Type B pancreatic cell (in vitro differentiated cells): ENCODE data around the gene IQCK. TPM values are rescaled to one million over a fixed set of nuclear protein-coding genes. Genes with fewer than 3 reads are reported as not detected.

Experiments used
- DNase-seq: peaks from one replicate; pipeline ENCODE4 v3.0.0; 2021; ENCODE audit warnings: mixed read lengths; ENCODE audit not compliant: unreplicated experiment; ENCODE audit errors: extremely low spot score
- H3K27ac Mint-ChIP-seq: 2 replicates; pipeline ENCODE4 v1.8.0; 2021; ENCODE audit warnings: mild to moderate bottlenecking, mixed read lengths
- H3K27me3 Mint-ChIP-seq: 2 replicates; pipeline ENCODE4 v1.8.0; 2021; ENCODE audit warnings: mixed read lengths
- H3K36me3 Mint-ChIP-seq: 2 replicates; pipeline ENCODE4 v1.8.0; 2021; ENCODE audit warnings: mixed read lengths
- H3K4me1 Mint-ChIP-seq: one replicate; pipeline ENCODE4 v1.8.0; 2021; ENCODE audit warnings: mixed read lengths; ENCODE audit not compliant: unreplicated experiment
- H3K4me3 Mint-ChIP-seq: 2 replicates; pipeline ENCODE4 v1.8.0; 2021; ENCODE audit warnings: mild to moderate bottlenecking, mixed read lengths
- H3K9me3 Mint-ChIP-seq: 2 replicates; pipeline ENCODE4 v1.8.0; 2021; ENCODE audit warnings: mixed read lengths
- total RNA-seq: library from RNA; stranded (reverse); gene quantifications from 2 replicates; pipeline ENCODE4 v1.2.1, GENCODE V29; 2021; ENCODE audit warnings: low replicate concordance
- TF ChIP-seq, protein P1 (sequence below): fragments of 200-600 bp; sonication (generic); conservative IDR thresholded peaks from 2 replicates; pipeline ENCODE4 v1.5.0; 2021; ENCODE audit warnings: antibody characterized with exemption, mild to moderate bottlenecking

Gene IQCK
- total RNA-seq, 1 donor from 2014 or later: 23.0 TPM

DNA sequence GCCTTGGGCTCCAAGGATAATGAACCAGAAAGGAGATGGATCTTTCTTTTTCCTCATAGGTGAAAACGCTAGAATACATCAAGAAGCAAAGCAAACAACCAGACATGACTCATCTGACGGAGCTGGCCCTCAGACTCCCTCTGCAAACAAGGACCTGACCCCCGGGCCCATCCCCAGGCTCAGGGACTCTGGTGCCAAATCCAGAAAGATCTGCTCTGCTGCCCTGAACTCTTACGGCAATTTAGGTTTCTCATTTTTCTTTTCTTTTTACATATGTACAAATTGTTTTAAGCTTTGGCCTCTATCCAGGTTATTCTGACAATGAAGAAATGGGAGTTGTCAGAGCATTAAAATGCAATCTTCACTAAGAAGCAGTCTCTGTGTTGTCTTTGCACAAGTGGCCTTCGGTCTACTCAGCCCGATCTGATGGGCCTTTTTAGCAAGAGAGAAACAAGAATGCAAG is 17.7 kb upstream of the IQCK start:
- DNase-seq: no peak
- Mint-ChIP-seq H3K36me3 (peaks cover 29% of the 10 kb centered on the region), H3K4me1 (peaks cover 14% of the 10 kb centered on the region), H3K27ac (peak overlapping the region; percentile 61), H3K9me3 (no peaks in the 10 kb centered on the region), H3K27me3 (no peaks in the 10 kb centered on the region), H3K4me3 (no peak overlapping the region)
- TF ChIP-seq, protein P1, sequence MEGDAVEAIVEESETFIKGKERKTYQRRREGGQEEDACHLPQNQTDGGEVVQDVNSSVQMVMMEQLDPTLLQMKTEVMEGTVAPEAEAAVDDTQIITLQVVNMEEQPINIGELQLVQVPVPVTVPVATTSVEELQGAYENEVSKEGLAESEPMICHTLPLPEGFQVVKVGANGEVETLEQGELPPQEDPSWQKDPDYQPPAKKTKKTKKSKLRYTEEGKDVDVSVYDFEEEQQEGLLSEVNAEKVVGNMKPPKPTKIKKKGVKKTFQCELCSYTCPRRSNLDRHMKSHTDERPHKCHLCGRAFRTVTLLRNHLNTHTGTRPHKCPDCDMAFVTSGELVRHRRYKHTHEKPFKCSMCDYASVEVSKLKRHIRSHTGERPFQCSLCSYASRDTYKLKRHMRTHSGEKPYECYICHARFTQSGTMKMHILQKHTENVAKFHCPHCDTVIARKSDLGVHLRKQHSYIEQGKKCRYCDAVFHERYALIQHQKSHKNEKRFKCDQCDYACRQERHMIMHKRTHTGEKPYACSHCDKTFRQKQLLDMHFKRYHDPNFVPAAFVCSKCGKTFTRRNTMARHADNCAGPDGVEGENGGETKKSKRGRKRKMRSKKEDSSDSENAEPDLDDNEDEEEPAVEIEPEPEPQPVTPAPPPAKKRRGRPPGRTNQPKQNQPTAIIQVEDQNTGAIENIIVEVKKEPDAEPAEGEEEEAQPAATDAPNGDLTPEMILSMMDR: no peak

DNA sequence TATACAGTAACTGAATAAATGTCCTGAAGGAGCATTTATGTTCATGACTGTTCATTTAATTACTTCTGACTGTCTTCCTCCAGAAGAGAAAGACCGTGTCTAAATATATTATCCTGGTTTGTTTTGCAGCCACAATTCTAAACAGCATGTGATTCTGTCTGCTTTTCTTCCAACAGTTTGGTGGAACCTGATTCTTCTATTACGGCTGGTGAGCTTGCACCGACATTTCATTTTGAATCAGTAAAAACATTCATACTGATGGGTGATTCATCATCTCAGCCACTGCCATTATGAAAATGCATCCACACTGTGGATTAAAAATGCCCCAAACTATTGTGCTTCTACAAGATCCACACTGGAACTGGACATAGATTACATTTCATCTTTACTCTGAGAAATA is 17.0 kb upstream of the IQCK start:
- H3K36me3 Mint-ChIP-seq: peaks cover 33% of the 10 kb centered on the region

DNA sequence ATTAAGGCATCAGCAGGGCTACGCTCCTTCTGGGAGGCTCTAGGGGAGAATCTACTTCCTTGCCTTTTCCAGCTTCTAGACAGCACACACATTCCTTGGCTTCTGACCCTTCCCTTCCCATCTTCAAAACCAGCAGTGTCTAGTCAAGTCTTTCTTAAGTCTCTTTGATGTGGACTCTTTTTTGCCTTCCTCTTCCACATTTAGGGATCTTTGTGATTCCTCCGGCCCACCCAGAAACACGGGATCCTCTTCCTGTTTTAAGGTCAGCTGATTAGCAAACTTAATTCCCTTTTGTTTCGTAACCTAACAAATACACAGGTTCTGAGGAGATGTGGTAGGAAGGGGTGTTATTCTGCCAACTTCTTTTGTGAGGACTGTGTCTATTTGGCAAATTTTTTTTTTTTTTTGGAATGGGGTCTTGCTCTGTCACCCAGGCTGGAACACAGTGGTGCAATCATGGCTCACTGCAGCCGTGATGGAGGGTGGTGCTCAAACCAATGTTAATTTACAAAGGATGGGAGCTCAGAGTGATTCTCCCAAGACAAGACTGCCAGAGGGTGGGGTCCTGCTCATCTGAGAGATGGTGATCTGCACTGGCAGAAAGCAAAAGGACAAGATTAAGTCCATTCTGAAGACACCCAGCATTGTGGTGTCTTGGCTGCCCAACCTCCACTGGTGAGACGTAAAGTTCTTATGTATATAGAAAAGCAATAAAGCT is 14.7 kb upstream of the IQCK start:
- no peak for DNase-seq
- Mint-ChIP-seq H3K27ac (no peak overlapping the region), H3K4me1 (peaks cover 9% of the 10 kb centered on the region), H3K36me3 (peaks cover 31% of the 10 kb centered on the region), H3K9me3 (no peaks in the 10 kb centered on the region), H3K4me3 (no peak overlapping the region), H3K27me3 (no peaks in the 10 kb centered on the region)
- TF ChIP-seq, protein P1: no peak

More for the DNA sequence above, 17.0 kb upstream of the IQCK start:
- TF ChIP-seq, protein P1: no peak
- Mint-ChIP-seq H3K9me3 (no peaks in the 10 kb centered on the region), H3K27me3 (no peaks in the 10 kb centered on the region), H3K4me1 (peaks cover 14% of the 10 kb centered on the region), H3K27ac (no peak overlapping the region), H3K4me3 (no peak overlapping the region)
- DNase-seq: no peak

DNA sequence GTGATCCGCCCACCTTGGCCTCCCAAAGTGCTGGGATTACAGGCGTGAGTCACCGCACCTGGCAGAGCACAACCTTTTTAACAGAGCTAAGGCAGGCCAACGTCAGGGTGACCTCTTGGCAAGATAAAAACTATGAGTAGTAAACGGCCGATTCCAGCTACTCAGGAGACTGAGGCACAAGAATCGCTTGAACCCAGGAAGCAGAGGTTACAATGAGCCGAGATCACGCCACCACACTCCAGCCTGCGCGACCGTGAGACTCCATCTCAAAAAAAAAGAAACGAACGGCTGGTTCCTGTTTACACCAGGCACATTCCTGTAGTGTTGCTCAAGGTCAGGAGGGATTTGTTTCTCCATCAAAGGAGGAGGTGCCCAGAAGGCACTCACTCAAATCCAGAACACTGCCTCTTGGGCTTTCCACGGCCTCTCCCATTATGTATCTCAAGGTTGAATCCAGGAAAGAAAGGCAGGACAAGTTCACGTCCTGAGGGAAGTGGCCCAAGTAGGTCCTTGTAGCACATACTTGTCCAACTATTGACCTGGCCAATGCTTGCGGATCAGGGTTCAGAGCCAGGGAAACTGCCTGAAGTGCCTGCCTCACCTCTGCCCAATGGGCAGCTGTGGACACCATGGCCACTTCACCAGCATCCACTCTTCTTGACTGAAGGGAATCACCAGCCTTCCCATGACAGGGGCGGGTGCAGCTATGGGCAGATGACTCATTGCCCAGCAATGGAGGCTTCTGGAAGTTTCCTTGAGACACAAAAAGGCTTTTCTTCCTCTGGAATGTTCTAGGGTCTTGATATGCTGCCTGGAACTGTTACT is 13.5 kb upstream of the IQCK start:
- peaks cover 13% of the 10 kb centered on the region for H3K4me1 Mint-ChIP-seq
- DNase-seq: no peak
- no peaks in the 10 kb centered on the region for H3K27me3 Mint-ChIP-seq
- peak overlapping the region; percentile 50 for H3K27ac Mint-ChIP-seq
- TF ChIP-seq, protein P1: no peak
- no peak overlapping the region for H3K4me3 Mint-ChIP-seq
- no peaks in the 10 kb centered on the region for H3K9me3 Mint-ChIP-seq
- peaks cover 35% of the 10 kb centered on the region for H3K36me3 Mint-ChIP-seq

DNA sequence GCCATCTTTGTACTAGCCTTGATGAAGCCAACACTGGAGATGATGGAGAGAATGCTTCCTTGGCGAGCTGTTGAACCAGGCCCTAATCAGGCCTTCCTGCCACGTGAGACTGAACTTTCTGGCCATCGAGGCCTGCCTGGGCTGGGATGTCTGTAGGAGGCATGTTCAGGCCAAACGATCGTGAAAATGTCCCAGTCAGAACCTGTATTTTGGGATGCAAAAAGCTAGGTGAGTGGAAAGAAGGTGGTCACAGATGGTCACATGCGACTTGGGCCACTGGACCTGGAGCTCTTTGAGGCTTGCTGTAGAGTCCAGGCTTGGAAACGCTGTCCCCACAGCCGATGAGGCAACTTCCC is 12.9 kb upstream of the IQCK start:
- TF ChIP-seq, protein P1: no peak
- H3K4me1 Mint-ChIP-seq: peaks cover 11% of the 10 kb centered on the region
- H3K36me3 Mint-ChIP-seq: peaks cover 36% of the 10 kb centered on the region
- H3K27ac Mint-ChIP-seq: peak overlapping the region; percentile 50
- H3K9me3 Mint-ChIP-seq: no peaks in the 10 kb centered on the region
- no peak for DNase-seq
- H3K4me3 Mint-ChIP-seq: no peak overlapping the region
- H3K27me3 Mint-ChIP-seq: no peaks in the 10 kb centered on the region
